ENCODE results near the gene SGIP1. TPM values are rescaled to one million over a fixed set of nuclear protein-coding genes. Genes with fewer than 3 reads are reported as not detected.
"Not testable (repeated sequence)": the region's sequence is repeated elsewhere in the genome, so short reads cannot be mapped to it uniquely, and the experiment has no call there.

The SGIP1 gene
- total RNA-seq, 3 donors from 2014 or later: 0.65 to 7.3 (median 0.93) TPM

- Histone ChIP-seq H3K36me3 (ENCODE audit: low read depth) (no peaks in the 10 kb centered on the region), H3K4me3 (no peak overlapping the region), H3K9me3 (no peaks in the 10 kb centered on the region), H3K4me1 (ENCODE audit: low read depth) (no peaks in the 10 kb centered on the region)
- intact Hi-C loops (cut with DNase I, micrococcal nuclease): no loop called here
- ATAC-seq: no peak
- no peak for DNase-seq
- TF ChIP-seq CTCF (IDR thresholded peaks at IDR 0.05): no peak
Measured at GRCh38 chr1:66775646-66776045, 241.7 kb downstream of the SGIP1 start.

- Histone ChIP-seq H3K4me3 (no peak overlapping the region), H3K36me3 (ENCODE audit: low read depth) (no peaks in the 10 kb centered on the region), H3K4me1 (ENCODE audit: low read depth) (no peaks in the 10 kb centered on the region), H3K9me3 (no peaks in the 10 kb centered on the region)
- TF ChIP-seq CTCF (IDR thresholded peaks at IDR 0.05): no peak
- intact Hi-C loops (cut with DNase I, micrococcal nuclease): no loop called here
- no peak for DNase-seq
- ATAC-seq: no peak
Measured at GRCh38 chr1:66777831-66778230, 243.9 kb downstream of the SGIP1 start.

GRCh38 chr1:66778266-66778665, 244.3 kb downstream of the SGIP1 start:
- ATAC-seq: no peak
- DNase-seq: no peak
- no peaks in the 10 kb centered on the region for H3K9me3 ChIP-seq
- H3K4me1 ChIP-seq (ENCODE audit: low read depth): no peaks in the 10 kb centered on the region
- H3K36me3 ChIP-seq (ENCODE audit: low read depth): no peaks in the 10 kb centered on the region
- intact Hi-C loops (cut with DNase I, micrococcal nuclease): no loop called here
- no peak for TF ChIP-seq CTCF (IDR thresholded peaks at IDR 0.05)
- H3K4me3 ChIP-seq: no peak overlapping the region

- no peak for TF ChIP-seq CTCF (IDR thresholded peaks at IDR 0.05)
- ATAC-seq: no peak
- intact Hi-C loops (cut with DNase I, micrococcal nuclease): no loop called here
- H3K4me3 ChIP-seq: no peak overlapping the region
- no peaks in the 10 kb centered on the region for H3K36me3 ChIP-seq (ENCODE audit: low read depth)
- H3K9me3 ChIP-seq: no peaks in the 10 kb centered on the region
- DNase-seq: no peak
- H3K4me1 ChIP-seq (ENCODE audit: low read depth): no peaks in the 10 kb centered on the region
Measured at GRCh38 chr1:66778969-66779368, 245.0 kb downstream of the SGIP1 start.

- intact Hi-C loops (cut with DNase I, micrococcal nuclease): no loop called here
- Histone ChIP-seq H3K36me3 (ENCODE audit: low read depth) (no peaks in the 10 kb centered on the region), H3K4me1 (ENCODE audit: low read depth) (no peaks in the 10 kb centered on the region), H3K4me3 (no peak overlapping the region), H3K9me3 (no peaks in the 10 kb centered on the region)
- no peak for TF ChIP-seq CTCF (IDR thresholded peaks at IDR 0.05)
- DNase-seq (no peak), ATAC-seq (no peak)
Measured at GRCh38 chr1:66779475-66780078, 245.6 kb downstream of the SGIP1 start.

GRCh38 chr1:66785800-66786199, 251.8 kb downstream of the SGIP1 start:
- H3K9me3 ChIP-seq; ATAC-seq; intact Hi-C loops (cut with DNase I, micrococcal nuclease); H3K4me1 ChIP-seq (ENCODE audit: low read depth); H3K36me3 ChIP-seq (ENCODE audit: low read depth); DNase-seq; H3K4me3 ChIP-seq: not testable (repeated sequence)

Data from mucosa of descending colon (tissue), 3 donors.